DMS53 treated with DMSO at 0.1 percent for 48 hours (cell line): ENCODE data around the gene C1QC.
"Not testable (repeated sequence)": the region's sequence is repeated elsewhere in the genome, so short reads cannot be mapped to it uniquely, and the experiment has no call there.

ENCODE experiments used
- DNase-seq: peaks from one replicate; lab custom pipeline; 2025; ENCODE audit not compliant: unreplicated experiment; lab: John Stamatoyannopoulos, UW

The C1QC gene

DNA sequence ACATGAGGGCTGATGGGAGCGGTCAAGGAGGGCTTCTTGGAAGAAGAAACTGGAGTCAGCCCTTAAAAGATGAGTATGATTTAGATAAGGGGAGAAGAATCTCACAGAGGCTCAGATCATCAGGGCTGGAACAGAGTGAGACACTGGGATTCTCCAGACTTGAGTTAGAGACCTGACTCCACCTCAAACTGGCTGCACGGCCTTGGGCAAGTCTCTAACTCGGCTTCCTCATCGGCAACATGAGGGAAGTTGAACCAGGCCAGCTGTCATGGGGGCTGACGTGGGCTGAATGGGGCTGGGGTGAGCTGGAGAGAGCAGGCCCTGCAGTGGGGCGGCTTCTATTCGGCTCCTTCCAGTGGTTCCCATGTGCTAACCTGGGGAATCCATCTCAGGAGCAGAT, 2.5 kb downstream of the C1QC start:
- no peak for DNase-seq

DNA sequence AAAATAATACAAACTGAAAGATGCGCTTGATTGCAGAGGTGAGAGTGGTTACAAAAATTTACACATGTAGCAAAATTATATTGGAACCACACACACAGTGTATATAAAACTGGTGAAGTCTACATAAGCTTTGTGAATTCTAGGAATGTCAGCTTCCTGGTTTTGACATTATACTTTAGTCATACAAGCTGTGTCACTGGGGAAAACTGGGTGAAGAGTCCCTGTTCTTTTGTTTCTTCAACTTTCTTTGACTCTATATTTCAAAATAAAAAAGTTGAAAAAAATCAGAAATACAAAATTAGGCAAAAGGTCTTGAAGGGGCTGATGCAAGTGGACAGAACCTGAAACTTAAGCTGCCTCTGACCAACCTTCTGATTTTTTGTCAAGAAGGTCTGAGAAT, 3.0 kb downstream of the C1QC start:
- no peak for DNase-seq

DNA sequence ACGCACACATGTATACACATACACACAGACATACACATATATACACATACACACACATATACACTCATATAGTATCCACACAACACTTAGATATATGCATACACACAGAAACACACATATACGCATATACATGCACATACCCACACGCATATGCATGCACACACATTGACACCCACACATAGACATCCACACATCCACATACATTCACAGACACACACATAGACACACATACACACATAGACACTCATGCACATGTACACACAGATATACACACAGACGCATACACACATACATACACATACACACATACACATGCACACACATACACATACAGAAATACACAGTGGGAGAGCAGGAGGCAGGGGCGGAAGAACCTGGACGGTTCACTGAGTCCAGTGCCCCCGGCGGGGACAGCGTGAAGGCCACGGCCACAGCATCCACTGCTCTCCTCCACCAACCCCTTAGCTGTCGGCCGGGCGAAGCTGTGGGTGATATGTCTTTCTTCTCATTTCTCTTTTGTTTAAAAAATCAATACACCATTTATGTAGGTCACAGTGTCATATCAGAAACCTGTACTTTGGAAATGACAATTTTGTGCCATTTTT, 6.8 kb downstream of the C1QC start:
- no peak for DNase-seq

DNA sequence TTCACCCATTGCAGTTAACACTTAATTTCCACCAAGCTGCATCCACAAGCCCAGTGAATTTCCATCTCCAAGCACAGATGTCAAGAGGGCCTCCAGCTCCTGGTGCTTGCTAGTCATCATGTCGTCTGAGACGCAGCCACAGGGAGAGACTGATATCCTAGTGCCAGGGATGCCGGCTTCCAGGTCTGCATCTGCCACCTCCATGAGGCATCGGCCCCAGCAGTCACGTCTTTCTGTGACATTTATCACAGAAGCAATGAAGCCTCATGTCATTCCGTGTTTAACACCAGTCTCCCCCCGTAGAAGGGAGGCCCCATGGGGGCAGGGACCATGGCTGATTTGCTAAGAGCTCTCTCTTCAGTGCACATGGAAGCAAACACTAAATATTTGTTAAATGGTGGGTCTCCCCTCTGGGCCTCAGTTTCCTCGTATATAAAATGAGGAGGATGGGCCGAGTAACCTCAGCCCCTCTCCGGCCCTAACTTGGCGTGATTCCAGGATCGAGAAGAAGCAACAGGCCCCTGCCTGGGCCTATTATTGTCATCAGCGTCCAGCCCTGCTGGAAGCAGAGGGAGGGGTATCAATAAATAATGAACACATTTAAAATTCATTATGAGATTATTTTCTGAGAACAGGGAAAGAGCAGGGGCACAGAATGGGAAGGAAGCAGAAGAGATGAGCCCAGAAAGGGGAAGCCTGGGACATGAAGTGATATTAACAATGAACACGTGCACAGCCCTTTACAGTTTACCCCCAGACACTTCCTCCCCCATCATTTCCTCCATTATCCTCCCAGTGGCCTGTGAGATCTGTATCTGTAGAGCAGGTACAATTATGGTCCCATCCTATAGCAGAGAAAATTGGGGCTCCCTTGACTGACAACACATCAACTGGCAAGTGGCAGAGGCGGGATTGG, 8.8 kb downstream of the C1QC start:
- no peak for DNase-seq

DNA sequence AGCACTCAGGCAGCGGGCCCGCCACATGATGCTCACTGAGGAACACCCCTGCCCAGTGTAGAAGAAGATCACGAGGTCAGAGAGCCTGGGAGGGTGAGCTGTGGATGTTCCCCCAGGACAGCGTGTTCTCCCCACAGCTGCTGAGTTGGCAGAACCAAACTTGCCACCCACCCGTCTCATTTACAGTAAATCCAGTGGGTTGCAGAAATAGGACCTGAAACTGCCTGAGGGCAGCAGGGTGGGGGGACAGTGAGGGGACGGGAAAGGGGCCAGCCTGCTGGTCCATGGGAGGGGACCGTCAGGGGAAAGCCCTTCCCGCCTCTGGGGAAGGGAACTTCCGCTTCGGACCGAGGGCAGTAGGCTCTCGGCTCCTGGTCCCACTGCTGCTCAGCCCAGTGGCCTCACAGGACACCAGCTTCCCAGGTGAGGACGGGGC, 9.5 kb downstream of the C1QC start, which contains the start of gene C1QB:
Gene C1QB, plus strand, starts transcription at position 356 of the 436 bp plus-strand sequence. CDS start 6,227 bp downstream, outside the sequence.
- no peak for DNase-seq

DNA sequence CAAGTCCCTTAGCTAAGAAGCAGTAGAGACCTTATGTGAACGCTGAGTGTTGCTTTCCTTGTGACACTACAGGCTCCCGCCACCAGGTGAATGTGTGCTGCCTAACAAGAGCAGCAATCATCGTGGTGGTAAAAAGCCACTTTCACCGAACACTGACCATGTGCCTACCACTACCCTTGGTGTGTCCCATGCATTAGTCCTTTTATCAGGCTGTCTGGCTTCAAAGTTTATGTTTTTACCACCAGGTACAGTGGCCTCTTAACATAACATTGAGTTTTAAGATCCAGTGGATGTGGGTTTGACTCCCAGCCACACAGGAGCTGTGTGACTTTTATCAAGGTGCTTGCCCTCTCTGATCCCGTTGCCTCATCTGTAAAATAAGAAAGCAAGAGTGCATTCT, 11.3 kb downstream of the C1QC start:
- no peak for DNase-seq

DNA sequence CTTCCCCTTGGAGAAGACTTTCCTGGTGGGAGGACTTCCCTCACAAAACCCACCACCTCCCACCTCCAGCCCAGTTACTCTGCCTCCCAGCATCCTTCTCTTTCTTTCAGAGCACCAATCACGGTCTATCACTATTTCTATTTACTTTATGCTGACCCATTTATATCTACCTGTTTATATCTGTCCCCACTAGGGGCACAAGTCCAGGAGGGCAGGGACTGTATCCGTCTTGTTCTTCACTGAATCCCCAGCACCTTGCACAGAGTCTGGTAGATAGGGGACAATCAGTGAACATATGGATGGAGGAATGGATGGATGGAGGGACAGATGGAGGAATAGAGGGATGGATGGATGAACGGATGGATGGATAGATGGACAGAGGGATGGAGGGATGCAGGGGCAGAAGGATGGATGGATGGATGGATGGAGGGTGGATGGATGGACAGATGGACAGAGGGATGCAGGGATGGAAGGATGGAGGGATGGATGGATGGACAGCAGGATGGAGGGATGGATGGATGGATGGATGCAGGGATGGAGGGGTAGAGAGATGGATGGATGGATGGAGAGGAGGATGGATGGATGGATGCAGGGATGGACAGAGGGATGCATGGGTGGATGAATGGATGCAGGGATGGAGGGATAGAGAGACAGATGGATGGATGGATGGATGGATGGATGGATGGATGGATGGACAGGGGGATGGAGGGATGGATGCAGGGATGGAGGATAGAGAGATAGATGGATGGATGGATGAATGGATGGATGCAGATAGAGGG, 15.1 kb downstream of the C1QC start:
- DNase-seq = no peak

DNA sequence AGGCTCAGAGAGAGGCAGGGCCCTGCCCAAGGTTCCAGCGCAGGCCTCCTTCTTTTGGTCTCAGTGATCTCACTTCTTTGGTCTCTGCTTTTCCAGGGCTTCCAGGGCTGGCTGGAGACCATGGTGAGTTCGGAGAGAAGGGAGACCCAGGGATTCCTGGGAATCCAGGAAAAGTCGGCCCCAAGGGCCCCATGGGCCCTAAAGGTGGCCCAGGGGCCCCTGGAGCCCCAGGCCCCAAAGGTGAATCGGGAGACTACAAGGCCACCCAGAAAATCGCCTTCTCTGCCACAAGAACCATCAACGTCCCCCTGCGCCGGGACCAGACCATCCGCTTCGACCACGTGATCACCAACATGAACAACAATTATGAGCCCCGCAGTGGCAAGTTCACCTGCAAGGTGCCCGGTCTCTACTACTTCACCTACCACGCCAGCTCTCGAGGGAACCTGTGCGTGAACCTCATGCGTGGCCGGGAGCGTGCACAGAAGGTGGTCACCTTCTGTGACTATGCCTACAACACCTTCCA, 17.3 kb downstream of the C1QC start:
- DNase-seq = no peak

DNA sequence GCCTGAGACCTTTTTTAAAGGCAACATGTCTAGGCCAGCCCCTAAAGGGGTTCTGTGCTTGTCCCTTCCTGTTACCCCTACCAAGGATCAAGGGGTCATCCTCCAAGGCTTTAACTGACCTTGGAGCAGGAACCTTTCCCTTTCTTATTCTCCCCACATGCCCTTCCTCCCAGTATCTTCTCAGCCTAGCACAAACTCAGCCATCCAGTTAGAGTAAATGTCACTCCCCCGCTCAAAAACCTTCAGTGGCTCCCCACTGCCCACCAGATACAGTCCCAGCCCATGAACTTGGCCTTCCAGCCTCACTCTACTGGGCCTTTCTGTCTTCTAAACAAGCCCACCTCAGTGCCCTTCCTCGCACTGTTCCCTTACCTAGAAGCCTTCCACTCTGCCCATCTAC, 18.4 kb downstream of the C1QC start:
- no peak for DNase-seq

DNA sequence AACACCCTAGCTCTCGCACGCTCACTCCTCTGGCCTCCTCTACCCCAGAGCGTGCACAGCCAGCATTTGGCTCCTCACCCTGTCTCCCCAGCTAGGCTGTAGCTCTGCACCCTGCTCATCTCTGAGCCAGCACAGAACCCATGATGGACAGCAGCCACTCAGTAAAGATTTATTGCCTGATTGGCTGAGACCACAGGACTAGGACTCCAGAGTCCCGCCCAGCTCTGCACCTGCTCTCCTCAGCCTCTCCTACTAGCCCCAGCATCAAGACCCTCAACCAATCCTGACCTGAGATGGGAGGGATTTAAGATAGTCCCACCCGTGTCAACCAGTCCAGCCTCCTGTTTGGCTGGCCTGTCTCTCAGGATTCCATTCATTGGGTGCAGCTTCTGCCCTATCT, 18.9 kb downstream of the C1QC start:
- DNase-seq = no peak

DNA sequence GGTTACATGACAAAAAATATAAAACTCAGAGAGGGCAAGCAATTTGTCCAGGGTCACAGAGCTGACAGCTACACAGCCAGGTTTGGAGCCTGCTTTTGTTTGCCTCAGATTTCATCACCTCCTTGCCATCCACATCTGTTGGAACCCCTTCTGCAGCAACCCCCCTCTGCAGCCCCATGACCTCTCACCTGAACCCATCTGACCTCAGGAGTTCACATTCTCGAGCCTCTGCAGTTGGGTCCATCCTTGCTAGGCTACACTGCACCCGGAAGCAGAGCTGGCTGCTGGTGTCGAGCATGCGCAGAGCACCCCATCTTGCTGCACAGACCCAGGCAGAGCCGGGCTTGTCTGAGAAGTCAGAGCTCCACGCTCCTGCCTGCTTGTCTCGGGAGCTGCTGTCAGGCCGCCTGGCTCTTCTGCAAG, 19.6 kb downstream of the C1QC start:
- no peak for DNase-seq

DNA sequence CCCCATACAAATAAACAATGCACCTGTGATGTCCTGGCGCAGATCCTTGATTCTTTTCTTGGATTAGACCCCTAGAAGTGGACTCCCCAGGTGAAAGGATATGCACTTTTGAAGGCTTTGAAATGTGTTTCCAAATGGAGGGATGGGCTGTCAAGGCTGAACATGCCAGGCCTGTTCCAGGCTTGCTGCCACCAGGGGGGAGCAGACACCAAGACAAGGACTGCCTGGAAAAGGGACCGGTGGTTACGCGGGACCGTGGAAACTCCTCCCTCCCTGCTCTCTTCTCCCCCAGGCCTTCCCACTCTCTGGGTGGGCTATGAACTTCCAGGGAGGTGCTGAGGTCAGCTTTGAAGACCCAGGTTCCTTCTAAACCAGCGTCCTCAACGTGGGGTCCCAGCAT, 22.3 kb downstream of the C1QC start:
- DNase-seq = no peak

DNA sequence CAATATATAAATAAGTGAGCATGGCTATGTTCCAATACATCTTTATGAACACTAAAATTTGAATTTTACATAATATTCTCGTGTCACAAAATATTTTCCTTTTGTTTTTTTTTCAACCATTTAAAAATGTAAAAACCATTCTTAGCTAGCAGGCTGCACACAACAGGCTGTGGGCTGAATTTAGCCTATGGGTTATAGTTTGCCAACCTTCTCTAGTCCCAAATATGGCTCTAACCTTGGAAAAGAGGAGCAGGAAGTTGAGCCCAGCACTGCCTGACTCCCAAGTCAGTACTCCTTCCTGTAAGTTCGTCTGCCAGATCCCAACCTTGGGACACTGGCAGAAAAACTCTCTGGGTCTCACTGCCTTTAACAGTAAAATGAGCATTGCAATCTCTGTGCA, 23.0 kb downstream of the C1QC start:
- DNase-seq = no peak

DNA sequence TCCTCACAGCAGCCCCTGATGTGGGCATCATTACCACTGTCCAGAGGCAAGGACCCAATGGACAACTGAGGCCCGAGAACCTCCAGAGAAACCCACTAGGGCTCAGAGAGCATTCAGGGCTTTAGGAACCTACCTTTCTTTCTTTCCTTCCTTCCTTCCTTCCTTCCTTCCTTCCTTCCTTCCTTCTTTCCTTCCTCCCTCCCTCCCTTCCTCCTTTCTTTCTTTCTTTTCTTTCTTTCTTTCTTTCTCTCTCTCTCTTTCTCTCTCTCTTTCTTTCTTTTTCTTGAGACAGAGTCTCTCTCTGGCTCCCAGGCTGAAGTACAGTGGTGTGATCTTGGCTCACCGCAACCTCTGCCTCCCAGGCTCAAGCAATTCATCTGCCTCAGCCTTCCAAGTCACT, 25.4 kb downstream of the C1QC start:
- not testable (repeated sequence) for DNase-seq

DNA sequence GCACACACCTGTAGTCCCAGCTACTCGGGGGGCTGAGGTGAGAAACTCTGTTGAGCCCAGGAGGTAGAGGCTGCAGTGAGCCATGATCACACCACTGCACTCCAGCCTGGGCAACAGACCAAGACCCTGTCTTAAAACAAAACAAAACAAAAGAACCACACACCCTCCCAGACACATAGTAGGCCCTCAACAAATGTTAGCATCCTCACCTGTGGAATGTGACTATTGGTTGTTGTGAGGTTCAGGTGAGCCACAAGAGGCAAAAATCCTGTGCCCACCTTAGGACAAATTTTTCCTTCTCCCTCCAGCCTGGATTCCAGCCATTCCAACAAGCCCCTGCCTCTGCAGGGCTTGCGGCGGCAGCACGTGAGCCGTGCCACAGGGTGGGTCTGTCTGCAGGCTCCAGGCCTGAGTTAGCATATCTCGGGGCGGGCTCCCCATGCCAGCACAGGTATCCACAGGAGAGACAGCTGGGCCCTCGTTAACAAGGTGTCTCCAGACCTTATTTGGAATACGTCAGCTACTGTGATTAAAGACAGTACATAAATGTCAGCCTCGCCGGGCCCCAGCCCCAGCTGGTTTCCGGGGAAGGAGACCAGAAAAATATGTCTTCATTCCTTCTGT, 27.0 kb downstream of the C1QC start:
- DNase-seq = no peak

DNA sequence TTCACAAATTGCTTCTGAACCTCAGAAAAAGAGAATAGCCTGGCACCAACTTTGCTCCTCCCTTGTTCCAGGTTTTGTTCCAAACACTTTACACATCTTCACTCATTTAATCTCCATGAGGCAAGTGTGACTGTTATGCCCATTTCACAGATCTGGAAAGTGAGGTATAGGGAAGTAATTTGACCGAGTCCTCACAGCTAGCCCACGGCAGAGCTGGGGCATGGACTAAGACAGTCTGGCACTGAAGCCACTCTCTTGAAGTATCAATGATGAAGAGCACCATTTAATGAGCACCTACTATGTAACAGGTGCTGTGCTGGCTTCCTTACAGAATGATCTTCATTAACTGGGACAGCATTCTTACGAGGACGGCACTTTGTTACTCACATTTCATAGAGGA, 28.6 kb downstream of the C1QC start:
- no peak for DNase-seq

DNA sequence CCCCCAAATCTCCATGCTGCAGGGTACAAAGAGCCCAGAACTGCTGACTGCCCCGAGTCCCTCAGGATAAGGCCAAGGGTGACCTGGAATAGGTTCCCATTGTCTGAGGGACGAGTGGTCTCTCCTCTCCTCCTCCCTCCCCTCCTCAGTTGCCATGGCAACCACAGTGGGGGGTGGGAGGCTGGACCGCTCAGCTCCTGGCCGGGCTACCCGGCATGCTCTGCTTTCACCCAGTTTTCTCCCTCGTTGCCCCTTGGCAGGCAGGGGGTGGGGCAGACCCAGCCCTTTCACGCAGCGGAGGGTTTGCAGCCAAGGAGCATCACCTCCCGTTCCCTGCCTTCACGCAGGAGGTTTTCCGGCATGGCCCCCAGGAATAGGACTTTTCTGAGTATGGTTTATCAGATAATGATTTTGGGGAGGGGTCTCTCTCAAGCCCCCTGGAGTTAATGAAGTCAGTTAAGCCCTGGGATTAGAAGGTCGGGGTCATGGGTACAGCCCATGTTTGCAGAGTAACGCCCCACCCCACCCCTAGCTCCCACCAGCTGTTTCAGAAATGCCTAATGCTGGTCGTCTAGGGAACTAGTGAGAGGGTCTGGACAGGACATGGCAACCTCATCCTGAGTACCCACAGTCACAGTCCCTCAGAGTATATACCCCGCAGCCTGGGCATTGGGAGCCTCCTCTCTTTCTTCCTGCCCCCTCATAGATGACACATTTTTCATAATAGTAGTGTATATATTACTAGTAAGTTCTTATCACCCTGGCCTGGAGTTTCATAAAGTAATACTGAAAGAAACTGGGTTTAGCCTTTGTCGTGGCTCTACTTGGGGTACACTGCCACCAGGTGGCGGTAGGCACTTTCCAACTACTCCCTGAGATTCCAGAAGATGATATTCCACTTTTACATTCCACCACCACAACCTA, 30.3 kb downstream of the C1QC start:
- DNase-seq = peak; percentile 70

DNA sequence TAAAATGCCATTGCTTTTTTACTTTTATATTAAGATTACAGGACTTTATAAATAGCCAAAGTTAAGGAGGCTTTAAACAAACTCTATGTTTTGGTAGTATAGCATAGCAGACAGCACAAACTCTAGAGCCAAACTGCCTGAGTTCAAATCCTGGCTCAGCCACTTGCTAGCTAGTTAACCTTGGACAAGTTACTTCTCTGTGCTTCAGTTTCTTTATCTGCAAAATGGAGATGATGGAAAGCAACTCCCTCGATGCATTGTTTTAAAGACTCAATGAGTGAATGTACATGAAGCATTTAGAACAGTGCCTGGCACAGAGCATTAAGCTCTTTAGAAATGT, 30.9 kb downstream of the C1QC start:
- no peak for DNase-seq

DNA sequence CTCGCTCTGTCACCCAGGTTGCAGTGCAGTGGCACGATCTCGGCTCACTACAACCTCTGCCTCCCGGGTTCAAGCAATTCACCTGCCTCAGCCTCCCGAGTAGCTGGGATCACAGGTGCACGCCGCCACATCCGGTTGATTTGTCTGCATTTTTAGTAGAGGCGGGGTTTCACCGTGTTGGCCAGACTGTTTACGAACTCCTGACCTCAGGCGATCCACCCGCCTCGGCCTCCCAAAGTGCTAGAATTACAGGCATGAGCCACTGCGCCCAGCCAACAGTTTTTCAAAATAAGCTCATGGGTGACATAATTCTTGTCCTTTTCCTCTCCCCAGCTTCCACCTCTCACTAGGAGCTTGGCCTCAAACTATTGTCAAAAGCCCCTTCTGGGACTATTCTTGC, 32.7 kb downstream of the C1QC start:
- DNase-seq = not testable (repeated sequence)
